ENCODE results near the gene SMAP1.
A peak's percentile ranks its signal among the peaks of the same experiment; 100 is the strongest.
"Not testable (repeated sequence)": the region's sequence is repeated elsewhere in the genome, so short reads cannot be mapped to it uniquely, and the experiment has no call there.

SMAP1 gene

DNA sequence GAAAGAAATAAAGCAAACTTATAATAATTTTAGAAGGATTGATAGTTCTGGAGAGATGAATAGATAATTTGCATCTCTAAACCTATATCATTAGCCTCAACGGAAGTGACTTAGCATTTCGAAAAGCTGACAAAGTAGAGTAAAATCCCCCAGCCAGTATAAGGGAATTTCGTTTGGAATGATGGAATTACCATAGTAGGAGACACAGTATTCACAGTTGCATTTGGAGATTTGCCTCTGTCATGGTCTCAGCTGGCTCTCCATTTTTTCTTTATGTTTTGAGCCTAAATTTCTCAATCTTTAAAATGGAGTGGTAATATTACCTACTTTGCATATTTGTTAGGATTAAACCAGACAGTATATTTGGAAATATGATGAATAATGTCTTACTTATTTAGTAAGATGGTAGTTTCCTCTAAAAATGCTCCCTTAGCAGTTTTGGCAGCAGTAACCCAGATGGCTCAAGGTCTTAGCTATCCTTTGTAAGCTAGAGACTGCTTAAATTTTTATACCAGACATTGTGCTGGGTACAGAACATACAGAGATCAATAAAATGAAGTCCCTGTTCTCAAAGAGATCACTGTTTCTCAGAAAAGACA is 58.2 kb downstream of the SMAP1 start:
- in situ Hi-C loops (cut with HindIII; ENCODE audit: low sequenced_read_pairs): no loop called here
- TF ChIP-seq, protein P1, sequence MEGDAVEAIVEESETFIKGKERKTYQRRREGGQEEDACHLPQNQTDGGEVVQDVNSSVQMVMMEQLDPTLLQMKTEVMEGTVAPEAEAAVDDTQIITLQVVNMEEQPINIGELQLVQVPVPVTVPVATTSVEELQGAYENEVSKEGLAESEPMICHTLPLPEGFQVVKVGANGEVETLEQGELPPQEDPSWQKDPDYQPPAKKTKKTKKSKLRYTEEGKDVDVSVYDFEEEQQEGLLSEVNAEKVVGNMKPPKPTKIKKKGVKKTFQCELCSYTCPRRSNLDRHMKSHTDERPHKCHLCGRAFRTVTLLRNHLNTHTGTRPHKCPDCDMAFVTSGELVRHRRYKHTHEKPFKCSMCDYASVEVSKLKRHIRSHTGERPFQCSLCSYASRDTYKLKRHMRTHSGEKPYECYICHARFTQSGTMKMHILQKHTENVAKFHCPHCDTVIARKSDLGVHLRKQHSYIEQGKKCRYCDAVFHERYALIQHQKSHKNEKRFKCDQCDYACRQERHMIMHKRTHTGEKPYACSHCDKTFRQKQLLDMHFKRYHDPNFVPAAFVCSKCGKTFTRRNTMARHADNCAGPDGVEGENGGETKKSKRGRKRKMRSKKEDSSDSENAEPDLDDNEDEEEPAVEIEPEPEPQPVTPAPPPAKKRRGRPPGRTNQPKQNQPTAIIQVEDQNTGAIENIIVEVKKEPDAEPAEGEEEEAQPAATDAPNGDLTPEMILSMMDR (IDR thresholded peaks at IDR 0.05; ENCODE audit: low read depth, low read length): no peak
- H3K4me3 ChIP-seq (ENCODE audit: low read depth, low read length): no peak overlapping the region
- no peak for DNase-seq (ENCODE audit: low read depth, low spot score)

DNA sequence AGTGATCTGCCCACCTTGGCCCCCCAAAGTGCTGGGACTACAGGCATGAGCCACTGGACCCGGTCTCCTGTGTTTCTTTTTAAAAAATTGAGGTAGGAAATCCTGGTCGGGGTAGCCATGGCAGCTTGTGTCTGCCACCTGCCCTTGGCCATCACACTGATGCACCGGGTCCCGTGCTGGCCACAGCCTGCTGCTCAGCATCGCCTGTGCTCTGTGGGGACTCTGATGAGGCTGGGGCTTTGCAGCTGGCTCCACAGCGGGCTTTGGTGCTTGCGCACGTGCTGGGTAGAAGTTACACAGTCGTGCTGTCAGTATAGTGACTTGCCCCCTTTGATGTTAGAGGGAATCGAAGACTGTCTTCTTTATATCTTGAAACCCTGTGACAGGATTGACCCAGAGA is 66.7 kb downstream of the SMAP1 start:
- in situ Hi-C loops (cut with HindIII; ENCODE audit: low sequenced_read_pairs): no loop called here
- no peak overlapping the region for H3K4me3 ChIP-seq (ENCODE audit: low read depth, low read length)
- no peak for DNase-seq (ENCODE audit: low read depth, low spot score)
- TF ChIP-seq, protein P1 (IDR thresholded peaks at IDR 0.05; ENCODE audit: low read depth, low read length): no peak

DNA sequence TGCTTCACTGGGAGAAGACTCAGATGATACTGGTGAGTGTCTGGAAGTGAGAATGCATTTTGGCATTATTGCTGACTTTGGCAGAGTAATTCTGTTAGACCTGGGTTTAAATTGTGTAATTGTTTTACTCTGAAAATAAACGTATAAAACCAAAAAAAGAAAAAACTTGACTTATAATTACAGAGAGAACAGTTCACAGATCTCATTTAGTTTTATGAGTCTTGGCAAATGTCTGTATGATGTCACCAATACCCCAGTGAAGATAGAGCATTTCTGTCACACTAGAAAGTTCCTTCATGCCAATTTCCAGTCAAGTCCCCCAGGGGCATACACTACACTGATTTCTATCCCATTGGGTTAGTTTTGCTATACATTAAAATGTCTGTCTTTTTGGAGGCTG is 67.3 kb downstream of the SMAP1 start:
- in situ Hi-C loops (cut with HindIII; ENCODE audit: low sequenced_read_pairs): no loop called here
- no peak for DNase-seq (ENCODE audit: low read depth, low spot score)
- no peak overlapping the region for H3K4me3 ChIP-seq (ENCODE audit: low read depth, low read length)
- TF ChIP-seq, protein P1 (IDR thresholded peaks at IDR 0.05; ENCODE audit: low read depth, low read length): no peak

DNA sequence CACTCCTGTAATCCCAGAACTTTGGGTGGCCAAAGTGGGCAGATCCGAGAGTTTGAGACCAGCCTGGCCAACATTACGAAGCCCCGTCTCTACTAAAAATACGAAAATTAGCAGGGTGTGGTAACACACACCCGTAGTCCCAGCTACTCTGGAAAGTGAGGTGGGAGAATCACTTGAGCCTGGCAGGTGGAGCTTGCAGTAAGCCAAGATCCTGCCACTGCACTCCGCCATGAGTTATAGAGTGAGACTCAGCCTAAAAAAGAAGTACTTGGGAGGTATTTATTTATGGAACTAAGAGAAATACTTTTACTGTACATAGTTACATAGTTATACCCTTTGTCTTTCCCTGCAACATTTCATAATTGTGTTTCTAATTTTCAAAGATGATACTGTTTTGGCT is 67.8 kb downstream of the SMAP1 start:
- no peak overlapping the region for H3K4me3 ChIP-seq (ENCODE audit: low read depth, low read length)
- in situ Hi-C loops (cut with HindIII; ENCODE audit: low sequenced_read_pairs): no loop called here
- TF ChIP-seq, protein P1 (IDR thresholded peaks at IDR 0.05; ENCODE audit: low read depth, low read length): no peak
- DNase-seq (ENCODE audit: low read depth, low spot score): no peak

DNA sequence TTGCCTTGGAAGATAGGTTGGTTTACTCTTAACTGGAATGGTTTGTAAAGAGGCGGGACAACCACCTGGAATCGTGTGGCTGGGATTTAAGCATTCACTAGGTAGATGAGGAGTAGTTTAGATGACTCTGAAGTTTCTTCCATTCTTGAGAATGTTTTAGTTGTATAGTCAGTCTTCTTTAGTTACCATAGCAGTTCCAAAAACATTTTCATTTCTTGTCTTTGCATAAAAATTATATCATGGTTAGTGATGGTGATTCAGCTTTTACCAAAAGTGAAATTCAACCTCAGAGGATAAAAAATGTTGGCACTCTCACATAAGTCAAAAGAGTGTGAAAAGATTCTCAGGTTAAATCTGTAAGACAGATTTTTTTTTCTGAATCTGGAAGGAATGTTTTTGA is 70.3 kb downstream of the SMAP1 start:
- no peak overlapping the region for H3K4me3 ChIP-seq (ENCODE audit: low read depth, low read length)
- in situ Hi-C loops (cut with HindIII; ENCODE audit: low sequenced_read_pairs): no loop called here
- DNase-seq (ENCODE audit: low read depth, low spot score): peak; percentile 9
- TF ChIP-seq, protein P1 (IDR thresholded peaks at IDR 0.05; ENCODE audit: low read depth, low read length): no peak

DNA sequence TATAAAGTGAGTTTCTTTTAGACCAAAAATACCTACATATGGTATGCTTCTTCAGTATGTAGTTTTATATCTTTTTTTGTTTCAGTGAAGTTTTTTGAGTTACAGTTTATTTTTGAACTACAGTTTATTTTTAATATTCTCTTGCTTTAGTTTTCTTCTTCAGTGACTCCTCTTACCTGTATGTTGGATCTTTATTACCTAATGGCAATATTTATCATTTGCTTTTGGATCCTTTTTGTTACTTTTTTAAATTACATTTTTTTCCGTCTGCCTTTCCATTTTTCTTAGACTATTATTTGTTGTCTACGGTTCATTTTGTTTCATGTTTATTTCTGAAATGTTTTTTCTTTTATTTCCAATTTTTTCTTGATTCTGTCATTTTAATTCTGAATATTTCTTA is 71.9 kb downstream of the SMAP1 start:
- DNase-seq (ENCODE audit: low read depth, low spot score): no peak
- TF ChIP-seq, protein P1 (IDR thresholded peaks at IDR 0.05; ENCODE audit: low read depth, low read length): no peak
- no peak overlapping the region for H3K4me3 ChIP-seq (ENCODE audit: low read depth, low read length)
- in situ Hi-C loops (cut with HindIII; ENCODE audit: low sequenced_read_pairs): no loop called here

DNA sequence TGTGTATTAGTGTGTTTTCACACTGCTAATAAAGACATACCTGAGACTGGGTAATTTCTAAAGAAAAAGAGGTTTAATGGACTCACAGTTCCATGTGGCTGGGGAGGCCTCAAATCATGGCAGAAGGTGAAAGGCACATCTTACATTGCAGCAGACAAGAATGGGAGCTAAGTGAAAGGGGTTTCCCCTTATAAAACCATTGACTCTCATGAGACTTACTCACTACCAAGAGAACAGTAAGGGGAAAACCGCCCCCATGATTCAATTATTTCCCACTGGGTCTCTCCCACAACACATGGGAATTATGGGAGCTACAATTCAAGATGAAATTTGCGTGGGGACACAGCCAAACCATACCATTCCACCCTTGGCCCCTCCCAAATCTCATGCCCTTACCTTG is 73.1 kb downstream of the SMAP1 start:
- H3K4me3 ChIP-seq (ENCODE audit: low read depth, low read length); DNase-seq (ENCODE audit: low read depth, low spot score); in situ Hi-C loops (cut with HindIII; ENCODE audit: low sequenced_read_pairs): not testable (repeated sequence)

DNA sequence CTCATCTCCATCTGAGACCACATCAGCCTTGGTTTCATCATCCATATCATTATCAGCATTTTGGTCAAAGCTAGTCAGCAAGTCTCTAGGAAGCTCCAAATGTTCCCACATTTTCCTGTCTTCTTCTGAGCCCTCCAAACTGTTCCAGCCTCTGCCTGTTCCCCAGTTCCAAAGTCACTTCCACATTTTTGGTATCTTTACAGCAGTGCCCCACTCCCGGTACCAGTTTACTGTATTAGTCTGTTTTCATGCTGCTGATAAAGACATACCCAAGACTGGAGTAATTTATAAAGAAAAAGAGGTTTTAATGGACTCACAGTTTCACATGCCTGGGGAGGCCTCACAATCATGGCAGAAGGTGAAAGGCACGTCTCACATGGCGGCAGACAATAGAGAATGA is 74.8 kb downstream of the SMAP1 start:
- H3K4me3 ChIP-seq (ENCODE audit: low read depth, low read length); in situ Hi-C loops (cut with HindIII; ENCODE audit: low sequenced_read_pairs): not testable (repeated sequence)

More for the DNA sequence above, 74.8 kb downstream of the SMAP1 start:
- DNase-seq (ENCODE audit: low read depth, low spot score): not testable (repeated sequence)
